SK-N-SH treated with all-trans-retinoic acid at 6 μM for 48 hours (cell line): ENCODE results near the gene BBS9.
A peak's percentile ranks its signal among the peaks of the same experiment; 100 is the strongest.

ENCODE experiments used
- ATAC-seq: fragments of 200-7000 bp; cut with Tn5 transposase; 3 replicates; pipeline ENCODE4 v1.9.1; 2020; ENCODE audit warnings: mild to moderate bottlenecking, moderate library complexity
- ARNTL ChIP-seq: fragments of 450-650 bp; formaldehyde crosslinking; IDR thresholded peaks from 2 replicates; pipeline ENCODE4 v1.5.0; 2020; ENCODE audit warnings: low read depth, mild to moderate bottlenecking, moderate library complexity, borderline replicate concordance
- CREB5 ChIP-seq: fragments of 250-450 bp; sonication (Bioruptor Pico); IDR thresholded peaks from 2 replicates; pipeline ENCODE4 v1.5.1; 2020; ENCODE audit warnings: low read depth, mild to moderate bottlenecking, moderate library complexity
- CSDC2 ChIP-seq: fragments of 250-450 bp; sonication (Bioruptor Pico); IDR thresholded peaks from 2 replicates; pipeline ENCODE4 v1.5.0; 2020; ENCODE audit warnings: mild to moderate bottlenecking, moderate library complexity
- CSRNP3 ChIP-seq: fragments of 250-450 bp; sonication (Bioruptor Pico); IDR thresholded peaks from 2 replicates; pipeline ENCODE4 v1.5.1; 2021; ENCODE audit warnings: mild to moderate bottlenecking, moderate library complexity
- GLIS3 ChIP-seq: fragments of 250-450 bp; sonication (Bioruptor Pico); IDR thresholded peaks from 2 replicates; pipeline ENCODE4 v1.5.0; 2020; ENCODE audit warnings: mild to moderate bottlenecking, moderate library complexity
- OSR1 ChIP-seq: fragments of 250-450 bp; sonication (Bioruptor Pico); IDR thresholded peaks from 2 replicates; pipeline ENCODE4 v1.8.0; 2022; ENCODE audit warnings: moderate library complexity, mild to moderate bottlenecking, inconsistent platforms
- PATZ1 ChIP-seq: fragments of 250-450 bp; sonication (Bioruptor Pico); IDR thresholded peaks from 2 replicates; pipeline ENCODE4 v1.8.0; 2020; ENCODE audit warnings: mild to moderate bottlenecking, moderate library complexity, borderline replicate concordance
- POU6F1 ChIP-seq: fragments of 250-450 bp; sonication (Bioruptor Pico); IDR thresholded peaks from 2 replicates; pipeline ENCODE4 v1.8.0; 2021; ENCODE audit warnings: low read depth, mild to moderate bottlenecking, moderate library complexity, borderline replicate concordance
- PPARA ChIP-seq: fragments of 250-450 bp; sonication (Bioruptor Pico); IDR thresholded peaks from 2 replicates; pipeline ENCODE4 v1.5.0; 2020; ENCODE audit warnings: mild to moderate bottlenecking, borderline replicate concordance
- RARB ChIP-seq: fragments of 250-450 bp; sonication (Bioruptor Pico); IDR thresholded peaks from 2 replicates; pipeline ENCODE4 v1.8.0; 2021; ENCODE audit warnings: mild to moderate bottlenecking, moderate library complexity
- SNAI2 ChIP-seq: fragments of 250-450 bp; sonication (Bioruptor Pico); IDR thresholded peaks from 2 replicates; pipeline ENCODE4 v1.5.0; 2020; ENCODE audit warnings: mild to moderate bottlenecking, moderate library complexity
- TCF4 ChIP-seq: fragments of 250-450 bp; sonication (Bioruptor Pico); IDR thresholded peaks from 2 replicates; pipeline ENCODE4 v1.8.0; 2021; ENCODE audit warnings: mild to moderate bottlenecking, moderate library complexity, borderline replicate concordance
- TSHZ2 ChIP-seq: fragments of 250-450 bp; sonication (Bioruptor Pico); IDR thresholded peaks from 2 replicates; pipeline ENCODE4 v1.5.0; 2020; ENCODE audit warnings: mild to moderate bottlenecking, moderate library complexity
- ZC3H10 ChIP-seq: fragments of 250-450 bp; sonication (Bioruptor Pico); IDR thresholded peaks from 2 replicates; pipeline ENCODE4 v1.5.1; 2021; ENCODE audit warnings: mild to moderate bottlenecking, moderate library complexity
- ZFP3 ChIP-seq: fragments of 250-450 bp; sonication (Bioruptor Pico); IDR thresholded peaks from 2 replicates; pipeline ENCODE4 v1.5.0; 2020; ENCODE audit warnings: mild to moderate bottlenecking, moderate library complexity
- ZFP30 ChIP-seq: fragments of 450-650 bp; formaldehyde crosslinking; IDR thresholded peaks from 2 replicates; pipeline ENCODE4 v1.5.0; 2022; ENCODE audit warnings: mild to moderate bottlenecking, moderate library complexity
- ZNF70 ChIP-seq: fragments of 450-650 bp; formaldehyde crosslinking; IDR thresholded peaks from 2 replicates; pipeline ENCODE4 v1.5.0; 2020; ENCODE audit warnings: mild to moderate bottlenecking, moderate library complexity
- ZNF8 ChIP-seq: fragments of 450-650 bp; formaldehyde crosslinking; IDR thresholded peaks from 2 replicates; pipeline ENCODE4 v1.5.0; 2020; ENCODE audit warnings: mild to moderate bottlenecking, moderate library complexity

BBS9 gene

GRCh38 chr7:33192695-33193291, 63.4 kb downstream of the BBS9 start:
- ATAC-seq = no peak
- TF ChIP-seq CREB5 (CRISPR knock-in tag) = no peak
- TF ChIP-seq PATZ1 (CRISPR knock-in tag) = no peak
- TF ChIP-seq ARNTL (CRISPR knock-in tag) = no peak
- TF ChIP-seq ZC3H10 = no peak
- no peak for TF ChIP-seq SNAI2
- TF ChIP-seq GLIS3 (CRISPR knock-in tag) = no peak
- no peak for TF ChIP-seq RARB (CRISPR knock-in tag)
- no peak for TF ChIP-seq OSR1
- no peak for TF ChIP-seq CSDC2
- no peak for TF ChIP-seq PPARA (CRISPR knock-in tag)
- TF ChIP-seq POU6F1 (CRISPR knock-in tag) = no peak
- TF ChIP-seq ZNF8 (CRISPR knock-in tag) = no peak

GRCh38 chr7:33193308-33193864, 64.0 kb downstream of the BBS9 start:
- ATAC-seq = no peak
- TF ChIP-seq PPARA (CRISPR knock-in tag) (no peak), ZFP3 (CRISPR knock-in tag) (no peak), PATZ1 (CRISPR knock-in tag) (no peak), ZFP30 (CRISPR knock-in tag) (no peak), ZC3H10 (no peak), POU6F1 (CRISPR knock-in tag) (no peak), ZNF70 (CRISPR knock-in tag) (no peak)

GRCh38 chr7:33195264-33195663, 65.9 kb downstream of the BBS9 start:
- TF ChIP-seq CSDC2 = no peak
- no peak for TF ChIP-seq GLIS3 (CRISPR knock-in tag)
- ATAC-seq = no peak

GRCh38 chr7:33196221-33196620, 66.9 kb downstream of the BBS9 start:
- ATAC-seq = peak; percentile 36; the same call in 1 of the 3 replicates
- no peak for TF ChIP-seq SNAI2
- TF ChIP-seq ZNF8 (CRISPR knock-in tag) = no peak
- TF ChIP-seq TSHZ2 (CRISPR knock-in tag) = peak; percentile 46; the same call in 1 of the 2 replicates
- no peak for TF ChIP-seq CSRNP3 (CRISPR knock-in tag)
- TF ChIP-seq CSDC2 = no peak
- peak; percentile 64; the same call in 1 of the 2 replicates for TF ChIP-seq TCF4 (CRISPR knock-in tag)
- no peak for TF ChIP-seq GLIS3 (CRISPR knock-in tag)
